GM08714 (cell line): ENCODE data around the gene TMEM245.
A peak's percentile ranks its signal among the peaks of the same experiment; 100 is the strongest.

Source experiments
- H3K4me3 ChIP-seq: fragments of 200-500 bp; sonication (Bioruptor generic); 2 replicates; pipeline ENCODE4 v1.5.1; 2014; ENCODE audit warnings: mild to moderate bottlenecking, low read length, inconsistent platforms
- ZNF274 ChIP-seq: IDR thresholded peaks from 2 replicates; pipeline ENCODE4 v1.6.1; 2012; ENCODE audit warnings: mild to moderate bottlenecking, low read depth, low read length

The TMEM245 gene

GRCh38 chr9:109020581-109021511 is 98.9 kb downstream of the TMEM245 start:
- TF ChIP-seq ZNF274: no peak
- no peak overlapping the region for H3K4me3 ChIP-seq

- no peak for TF ChIP-seq ZNF274
- H3K4me3 ChIP-seq: no peak overlapping the region
Measured at GRCh38 chr9:109020113-109020512, 99.6 kb downstream of the TMEM245 start.

GRCh38 chr9:109019420-109019819 is 100.3 kb downstream of the TMEM245 start:
- TF ChIP-seq ZNF274: no peak
- no peak overlapping the region for H3K4me3 ChIP-seq

GRCh38 chr9:109017493-109017892 is 102.3 kb downstream of the TMEM245 start:
- no peak overlapping the region for H3K4me3 ChIP-seq
- TF ChIP-seq ZNF274: no peak

- no peak for TF ChIP-seq ZNF274
- no peak overlapping the region for H3K4me3 ChIP-seq
Measured at GRCh38 chr9:109017061-109017460, 102.7 kb downstream of the TMEM245 start.

GRCh38 chr9:109016132-109016531 is 103.6 kb downstream of the TMEM245 start:
- no peak overlapping the region for H3K4me3 ChIP-seq
- TF ChIP-seq ZNF274: no peak

GRCh38 chr9:109014608-109015280 is 105.0 kb downstream of the TMEM245 start:
- H3K4me3 ChIP-seq: no peak overlapping the region
- TF ChIP-seq ZNF274: no peak

- no peak overlapping the region; the same call in 1 of the 2 replicates for H3K4me3 ChIP-seq
- TF ChIP-seq ZNF274: no peak
Measured at GRCh38 chr9:109013679-109014607, 105.8 kb downstream of the TMEM245 start.

- H3K4me3 ChIP-seq: peak within 1 kb of the TSS; percentile 79
- TF ChIP-seq ZNF274: no peak
Measured at GRCh38 chr9:109012876-109013678, 106.7 kb downstream of the TMEM245 start, which contains the start of gene CTNNAL1. TSS of gene CTNNAL1 (minus strand) at chr9:109013499. CDS start at chr9:109013442, 57 bp downstream.

GRCh38 chr9:109012009-109012875 is 107.5 kb downstream of the TMEM245 start:
- H3K4me3 ChIP-seq: peak overlapping the region; percentile 79

GRCh38 chr9:109011231-109011671 is 108.5 kb downstream of the TMEM245 start:
- TF ChIP-seq ZNF274: no peak
- no peak overlapping the region for H3K4me3 ChIP-seq

More at GRCh38 chr9:109012009-109012875, 107.5 kb downstream of the TMEM245 start:
- no peak for TF ChIP-seq ZNF274

- no peak for TF ChIP-seq ZNF274
- H3K4me3 ChIP-seq: no peak overlapping the region
Measured at GRCh38 chr9:109010746-109011145, 109.0 kb downstream of the TMEM245 start.
